HCT116 (cell line): ENCODE results near the gene SYAP1. TPM values are rescaled to one million over a fixed set of nuclear protein-coding genes. Genes with fewer than 3 reads are reported as not detected.

Experiments
- ATAC-seq: fragments of 200-7000 bp; cut with Tn5 transposase; 2 replicates; pipeline ENCODE4 v1.9.1; 2020; ENCODE audit warnings: mild to moderate bottlenecking, moderate library complexity
- BruUV-seq: library from RNA; stranded (reverse); fragments of 400-500 nt; replicated peaks from 2 replicates; lab custom pipeline; 2021; lab: Mats Ljungman, UMichigan
- CTCF ChIA-PET: fragments of 300-600 bp; sonication (Branson Sonifier 250); formaldehyde crosslinking; loops from one replicate; lab custom pipeline; 2021; ENCODE audit warnings: antibody characterized with exemption; lab: Charles Lee
- POLR2A ChIA-PET: fragments of 300-600, 350-600 bp; sonication (Branson Sonifier 250); formaldehyde crosslinking; loops from one replicate; lab custom pipeline; 2021; ENCODE audit warnings: antibody characterized with exemption; lab: Charles Lee
- RAD21 ChIA-PET, 2 experiments: fragments of 300-600 bp; sonication (Branson Sonifier 250); formaldehyde crosslinking; loops; one replicate each; lab custom pipeline; 2023; ENCODE audit warnings: low total read pairs in 2 of 2; ENCODE audit not compliant: uncharacterized antibody in 2 of 2, unreplicated experiment in 2 of 2, low non-redundant PET in 1 of 2; lab: Charles Lee
- DNase-seq: peaks from one replicate; pipeline ENCODE4 v3.0.0-alpha.2; 2010; ENCODE audit warnings: low read depth, low spot score
- H2AFZ ChIP-seq: fragments of 200-600 bp; shearing (Covaris generic), sonication (generic); 2 replicates; pipeline ENCODE4 v1.6.1; 2017; ENCODE audit warnings: low read depth, mixed run types, mixed read lengths, antibody characterized with exemption, low read length; ENCODE audit not compliant: poor library complexity, severe bottlenecking
- H3K27ac ChIP-seq: 2 replicates; pipeline ENCODE4 v1.5.1; 2012; ENCODE audit warnings: low read depth, low read length
- H3K27me3 ChIP-seq: fragments of 200-600 bp; sonication (generic); 2 replicates; pipeline ENCODE4 v1.6.1; 2016; ENCODE audit warnings: mixed run types, low read length, mixed read lengths; ENCODE audit not compliant: insufficient read depth
- H3K36me3 ChIP-seq, 2 experiments: fragments of 200-500 bp in 1 of 2; fragments of 200-600 bp in 1 of 2; sonication (Bioruptor generic) in 1 of 2; sonication (generic) in 1 of 2; 2 replicates each; pipeline versions ENCODE4 v1.5.1 to v1.6.1; 2014 to 2016; ENCODE audit warnings: low read length in 2 of 2, inconsistent platforms in 1 of 2, mixed read lengths in 1 of 2, mixed run types in 1 of 2; ENCODE audit not compliant: insufficient read depth in 2 of 2, control insufficient read depth in 1 of 2
- H3K4me1 ChIP-seq, 2 experiments: fragments of 200-600 bp in 1 of 2; sonication (generic) in 1 of 2; 2 replicates each; pipeline versions ENCODE4 v1.5.1 to v1.6.1; 2012 to 2017; ENCODE audit warnings: low read length in 2 of 2, inconsistent platforms in 1 of 2, mild to moderate bottlenecking in 1 of 2, mixed read lengths in 1 of 2, mixed run types in 1 of 2, moderate library complexity in 1 of 2; ENCODE audit not compliant: insufficient read depth in 2 of 2, control insufficient read depth in 1 of 2
- H3K4me2 ChIP-seq: fragments of 200-600 bp; sonication (generic); 2 replicates; pipeline ENCODE4 v1.6.1; 2017; ENCODE audit warnings: mixed run types, low read length, mixed read lengths
- H3K4me3 ChIP-seq, 2 experiments: fragments of 200-600 bp in 1 of 2; sonication (generic) in 1 of 2; replicated peaks in 1 of 2; 2 replicates each; pipeline ENCODE4 v1.5.1; 2011 to 2016; ENCODE audit warnings: low read length in 2 of 2, control low read depth in 1 of 2, low read depth in 1 of 2, mild to moderate bottlenecking in 1 of 2, mixed read lengths in 1 of 2, mixed run types in 1 of 2
- H3K79me2 ChIP-seq: fragments of 200-600 bp; sonication (generic); 2 replicates; pipeline ENCODE4 v1.6.1; 2017; ENCODE audit warnings: mild to moderate bottlenecking, mixed run types, low read length, moderate library complexity, mixed read lengths; ENCODE audit not compliant: insufficient read depth
- H3K9ac ChIP-seq: fragments of 200-600 bp; sonication (generic); 2 replicates; pipeline ENCODE4 v1.6.1; 2016; ENCODE audit warnings: low read length, mixed read lengths
- H3K9me2 ChIP-seq: fragments of 200-600 bp; sonication (generic), shearing (Covaris generic); 2 replicates; pipeline ENCODE4 v1.6.1; 2017; ENCODE audit warnings: mixed run types, mild to moderate bottlenecking, moderate library complexity; ENCODE audit not compliant: insufficient read depth
- H3K9me3 ChIP-seq, 2 experiments: fragments of 200-500 bp in 1 of 2; fragments of 200-600 bp in 1 of 2; sonication (Bioruptor generic) in 1 of 2; sonication (generic) in 1 of 2; 2 replicates each; pipeline ENCODE4 v1.6.1; 2014 to 2017; ENCODE audit warnings: low read length in 2 of 2, mixed read lengths in 2 of 2, inconsistent platforms in 1 of 2, low read depth in 1 of 2, mild to moderate bottlenecking in 1 of 2, mixed run types in 1 of 2, moderate library complexity in 1 of 2; ENCODE audit not compliant: control insufficient read depth in 1 of 2, insufficient read depth in 1 of 2
- H4K20me1 ChIP-seq: fragments of 200-600 bp; sonication (generic), shearing (Covaris generic); 2 replicates; pipeline ENCODE4 v1.6.1; 2017; ENCODE audit warnings: mixed run types, mild to moderate bottlenecking, moderate library complexity; ENCODE audit not compliant: insufficient read depth
- EGR1 ChIP-seq: IDR thresholded peaks from 2 replicates; pipeline ENCODE4 v1.6.1; 2012; ENCODE audit warnings: low read depth
- EZH2 ChIP-seq: fragments of 200-600 bp; sonication (generic); IDR thresholded peaks from 2 replicates; pipeline ENCODE4 v1.6.1; 2017; ENCODE audit warnings: antibody characterized with exemption, mixed run types
- EZH2phosphoT487 ChIP-seq: fragments of 200-600 bp; IDR thresholded peaks from 2 replicates; pipeline ENCODE4 v1.6.1; 2018; ENCODE audit warnings: antibody characterized with exemption, borderline replicate concordance
- POLR2A ChIP-seq: IDR thresholded peaks from 2 replicates; pipeline ENCODE4 v1.7.0; 2011; ENCODE audit warnings: borderline replicate concordance; ENCODE audit not compliant: insufficient read depth, insufficient read length; ENCODE audit errors: extremely low read depth
- RAD21 ChIP-seq: IDR thresholded peaks from 2 replicates; pipeline ENCODE4 v1.6.1; 2012; ENCODE audit warnings: low read depth, mild to moderate bottlenecking
- SP1 ChIP-seq: IDR thresholded peaks from 2 replicates; pipeline ENCODE4 v1.6.1; 2012; ENCODE audit warnings: low read depth
- SRF ChIP-seq: IDR thresholded peaks from 2 replicates; pipeline ENCODE4 v1.6.1; 2012; ENCODE audit warnings: low read depth
- ZBTB33 ChIP-seq: IDR thresholded peaks from 2 replicates; pipeline ENCODE4 v1.6.1; 2011; ENCODE audit warnings: mild to moderate bottlenecking, low read length, moderate library complexity; ENCODE audit not compliant: insufficient replicate concordance; ENCODE audit errors: extremely low read depth
- intact Hi-C: fragments of 100-400 bp; cut with micrococcal nuclease; formaldehyde crosslinking; loops from 2 replicates; pipeline ENCODE4 v1.10.0; 2022
- total RNA-seq: library from RNA; stranded (reverse); gene quantifications from one replicate; pipeline ENCODE4 v1.2.1, GENCODE V29; 2021; ENCODE audit not compliant: unreplicated experiment
- TF ChIP-seq, protein P1 (sequence below): IDR thresholded peaks from 2 replicates; pipeline ENCODE4 v1.6.1; 2012; ENCODE audit warnings: low read depth

The SYAP1 gene
- total RNA-seq, 1 experiment from 2014 or later: 24.8 TPM

DNA sequence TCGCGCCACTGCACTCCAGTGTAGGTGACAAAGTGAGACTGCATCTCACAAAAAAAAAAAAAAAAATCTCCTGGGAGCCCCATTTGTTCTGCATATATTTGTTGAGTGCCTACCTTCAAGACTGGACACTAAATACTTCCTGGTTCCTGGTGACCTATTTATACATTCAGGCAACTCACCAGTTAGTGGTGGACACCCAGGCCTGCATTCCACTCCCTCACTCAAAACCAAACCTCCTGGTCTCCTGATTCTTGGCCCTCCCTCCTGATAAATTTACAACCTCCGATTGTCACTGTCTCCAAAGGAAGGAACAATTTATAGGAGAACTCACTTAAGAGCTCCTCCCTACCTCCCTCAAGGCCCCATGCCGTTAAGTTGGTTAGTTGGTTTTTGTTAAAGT is 3.1 kb downstream of the SYAP1 start:
- DNase-seq: no peak
- TF ChIP-seq EZH2phosphoT487: no peak
- TF ChIP-seq, protein P1, sequence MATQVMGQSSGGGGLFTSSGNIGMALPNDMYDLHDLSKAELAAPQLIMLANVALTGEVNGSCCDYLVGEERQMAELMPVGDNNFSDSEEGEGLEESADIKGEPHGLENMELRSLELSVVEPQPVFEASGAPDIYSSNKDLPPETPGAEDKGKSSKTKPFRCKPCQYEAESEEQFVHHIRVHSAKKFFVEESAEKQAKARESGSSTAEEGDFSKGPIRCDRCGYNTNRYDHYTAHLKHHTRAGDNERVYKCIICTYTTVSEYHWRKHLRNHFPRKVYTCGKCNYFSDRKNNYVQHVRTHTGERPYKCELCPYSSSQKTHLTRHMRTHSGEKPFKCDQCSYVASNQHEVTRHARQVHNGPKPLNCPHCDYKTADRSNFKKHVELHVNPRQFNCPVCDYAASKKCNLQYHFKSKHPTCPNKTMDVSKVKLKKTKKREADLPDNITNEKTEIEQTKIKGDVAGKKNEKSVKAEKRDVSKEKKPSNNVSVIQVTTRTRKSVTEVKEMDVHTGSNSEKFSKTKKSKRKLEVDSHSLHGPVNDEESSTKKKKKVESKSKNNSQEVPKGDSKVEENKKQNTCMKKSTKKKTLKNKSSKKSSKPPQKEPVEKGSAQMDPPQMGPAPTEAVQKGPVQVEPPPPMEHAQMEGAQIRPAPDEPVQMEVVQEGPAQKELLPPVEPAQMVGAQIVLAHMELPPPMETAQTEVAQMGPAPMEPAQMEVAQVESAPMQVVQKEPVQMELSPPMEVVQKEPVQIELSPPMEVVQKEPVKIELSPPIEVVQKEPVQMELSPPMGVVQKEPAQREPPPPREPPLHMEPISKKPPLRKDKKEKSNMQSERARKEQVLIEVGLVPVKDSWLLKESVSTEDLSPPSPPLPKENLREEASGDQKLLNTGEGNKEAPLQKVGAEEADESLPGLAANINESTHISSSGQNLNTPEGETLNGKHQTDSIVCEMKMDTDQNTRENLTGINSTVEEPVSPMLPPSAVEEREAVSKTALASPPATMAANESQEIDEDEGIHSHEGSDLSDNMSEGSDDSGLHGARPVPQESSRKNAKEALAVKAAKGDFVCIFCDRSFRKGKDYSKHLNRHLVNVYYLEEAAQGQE: no peak
- TF ChIP-seq POLR2A: no peak
- TF ChIP-seq RAD21: no peak
- TF ChIP-seq ZBTB33: no peak
- no peak for TF ChIP-seq SP1
- no peak for TF ChIP-seq EZH2
- TF ChIP-seq EGR1: no peak
- TF ChIP-seq SRF: no peak
- TF ChIP-seq, all 23 proteins: peak for 0
- H3K79me2 ChIP-seq: peaks cover 67% of the 10 kb centered on the region
- no peaks in the 10 kb centered on the region for H3K27me3 ChIP-seq
- no peak overlapping the region for H3K4me2 ChIP-seq
- H3K9ac ChIP-seq: no peak overlapping the region
- no peaks in the 10 kb centered on the region for H3K36me3 ChIP-seq
- no peaks in the 10 kb centered on the region for H3K9me3 ChIP-seq
- ChIA-PET CTCF (no interaction called here), RAD21 (no interaction called here), POLR2A (interaction anchor here (1.0 kb wide), 1 partner anchor 10 kb away, joined by 3 read pairs; the partner anchor contains the start of gene CTPS2)
- H2AFZ ChIP-seq: no peak overlapping the region
- intact Hi-C loops: no loop called here
- no peak overlapping the region for H3K4me3 ChIP-seq
- BruUV-seq: no TSS peak
- H3K4me1 ChIP-seq: peaks cover 4 to 14% of the 10 kb centered on the region in 2 experiments; a peak in 1 of 4 replicates
- ATAC-seq: no peak
- H4K20me1 ChIP-seq: no peaks in the 10 kb centered on the region
- H3K9me2 ChIP-seq: no peaks in the 10 kb centered on the region
- no peak overlapping the region for H3K27ac ChIP-seq
